Astrocyte (in vitro differentiated cells and primary cell): ENCODE results near the gene ZEB1.

Experiments used
- CTCF ChIP-seq: IDR thresholded peaks from 2 replicates; pipeline ENCODE4 v1.5.1; 2011; ENCODE audit warnings: low read depth, mild to moderate bottlenecking, inconsistent platforms, low read length, moderate library complexity; ENCODE audit not compliant: insufficient read depth
- EZH2 ChIP-seq: IDR thresholded peaks from 2 replicates; pipeline ENCODE4 v1.6.1; 2012; ENCODE audit warnings: mild to moderate bottlenecking, low read length, inconsistent platforms; ENCODE audit not compliant: insufficient read depth

DNA sequence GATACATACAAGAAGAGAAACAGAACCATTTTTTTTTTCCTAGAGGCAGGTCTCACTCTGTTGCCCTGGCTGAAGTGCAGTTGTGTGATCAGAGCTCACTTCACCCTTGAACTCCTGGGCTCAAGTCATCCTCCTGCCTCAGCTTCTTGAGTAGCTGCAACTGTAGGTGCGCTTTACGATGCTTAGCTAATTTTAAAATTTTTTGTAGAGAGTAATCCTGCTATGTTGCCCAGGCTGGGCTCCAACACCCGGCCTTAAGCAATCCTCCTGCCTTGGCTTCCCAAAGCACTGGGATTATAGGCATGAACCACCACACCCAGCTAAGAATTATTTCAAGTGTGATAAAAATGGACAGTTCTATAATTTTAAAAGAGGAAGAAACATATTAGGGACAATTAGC lies 5.6 kb upstream of the ZEB1 start:
- TF ChIP-seq CTCF (no peak), EZH2 (no peak)
